ENCODE data around the gene NR2C2AP.

NR2C2AP gene

GRCh38 chr19:19170873-19171672 lies 32.1 kb downstream of the NR2C2AP start:
- no peak overlapping the region for H3K27ac ChIP-seq

DNA sequence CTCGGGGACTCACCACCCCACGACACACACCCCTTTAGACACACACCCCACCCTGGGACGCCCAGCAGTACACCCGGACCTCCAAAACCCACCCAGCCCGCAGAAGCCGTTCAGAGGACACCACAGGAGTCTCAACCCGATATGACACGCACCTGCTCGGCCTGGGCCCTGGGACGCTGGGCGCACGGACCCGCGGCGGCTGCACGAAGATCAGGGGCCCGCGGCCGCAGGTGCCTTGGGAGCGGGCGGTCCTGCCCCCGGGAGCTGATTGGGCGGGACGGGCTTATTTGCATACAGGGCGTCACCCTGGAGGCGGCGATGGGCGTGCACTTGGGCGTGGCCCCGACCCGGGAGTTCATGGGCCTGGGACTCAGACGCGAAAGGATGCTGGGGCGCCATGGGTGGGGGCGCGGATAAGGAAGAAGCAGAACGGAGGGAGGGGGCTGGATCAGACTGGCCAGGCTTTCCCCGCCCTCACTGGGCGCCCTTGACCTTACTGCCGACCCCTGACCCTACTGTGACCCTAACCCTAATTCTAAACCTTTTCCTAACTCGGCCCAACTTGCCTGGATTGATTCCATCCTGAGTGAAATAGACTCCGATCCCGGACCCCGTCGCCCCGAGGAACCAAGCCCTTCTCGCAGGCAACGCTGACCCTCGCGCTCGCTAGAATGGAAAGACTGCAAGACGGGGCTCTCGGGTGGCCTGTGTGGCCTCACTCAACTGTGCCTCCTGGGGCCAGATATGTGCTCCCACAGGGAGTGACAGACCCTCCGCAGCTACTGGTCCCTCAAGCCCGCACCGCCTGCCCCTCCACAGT lies 33.0 kb downstream of the NR2C2AP start, which contains the start of gene MEF2B:
Gene MEF2B, minus strand, starts transcription at position 211 of the 820 bp plus-strand sequence. CDS start 19,528 bp downstream, outside the sequence.
- TF ChIP-seq CTCF (IDR thresholded peaks at IDR 0.05) = no peak
- no peak within 1 kb of the TSS for H3K27ac ChIP-seq

More at GRCh38 chr19:19170873-19171672, 32.1 kb downstream of the NR2C2AP start:
- TF ChIP-seq ZFX (IDR thresholded peaks at IDR 0.05; ENCODE audit: borderline replicate concordance) (no peak), CTCF (IDR thresholded peaks at IDR 0.05) (no peak)

DNA sequence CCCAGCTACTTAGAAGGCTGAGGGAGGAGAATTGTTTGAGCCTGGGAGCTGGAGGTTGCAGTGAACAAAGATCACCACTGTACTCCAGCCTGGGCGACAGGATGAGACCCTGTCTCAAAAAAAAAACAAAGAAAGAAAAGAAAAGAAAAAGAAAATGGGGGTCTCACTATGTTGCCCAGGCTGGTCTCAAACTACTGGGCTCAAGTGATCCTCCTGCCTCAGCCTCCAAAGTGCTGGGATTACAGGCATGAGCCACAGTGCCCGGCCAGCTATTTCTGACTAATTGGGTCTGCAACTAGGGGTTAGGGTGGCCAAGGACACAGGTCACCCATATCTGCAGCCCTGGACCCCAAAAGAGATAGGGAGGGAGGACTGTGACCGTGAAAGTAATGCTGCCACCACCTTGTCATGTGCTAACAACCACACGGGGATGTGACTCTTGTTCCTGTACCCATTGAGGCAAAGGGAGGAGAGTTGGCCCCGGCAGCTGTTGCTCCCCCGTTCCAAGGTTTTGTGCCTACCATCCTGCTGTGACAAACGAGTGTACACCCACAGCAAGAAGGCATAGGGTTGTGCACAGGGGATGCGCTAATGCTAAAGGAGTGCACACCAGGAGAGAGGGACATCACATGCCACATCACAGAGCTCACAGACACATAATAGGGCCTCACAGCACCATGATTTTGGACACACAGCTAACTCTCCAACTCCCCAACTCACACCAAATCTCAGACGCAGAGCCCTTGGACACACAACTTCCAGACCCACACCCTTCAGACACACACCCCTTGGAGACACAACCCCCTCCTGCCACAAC lies 33.8 kb downstream of the NR2C2AP start:
- TF ChIP-seq ZFX (IDR thresholded peaks at IDR 0.05; ENCODE audit: borderline replicate concordance) (no peak), CTCF (IDR thresholded peaks at IDR 0.05) (no peak)
- H3K27ac ChIP-seq = no peak overlapping the region

DNA sequence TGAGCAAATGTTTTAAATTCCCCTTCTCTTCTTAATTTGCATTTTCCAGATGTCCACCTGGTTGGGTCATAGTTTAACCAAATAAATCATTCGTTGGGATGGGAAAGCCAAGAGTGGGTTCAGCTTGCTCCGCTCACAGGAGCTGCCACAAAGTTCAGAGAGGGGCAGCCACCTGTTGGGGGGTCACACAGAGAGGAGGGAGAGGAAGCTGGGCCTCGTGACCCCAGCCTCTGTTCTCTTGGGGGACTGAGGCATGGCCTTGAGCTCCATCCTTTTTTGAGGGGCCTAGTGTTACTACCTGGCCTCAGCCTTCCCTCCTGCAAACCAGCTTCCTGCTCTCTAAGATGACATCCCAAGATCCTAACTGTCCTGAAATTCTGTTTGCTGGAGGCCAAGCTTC lies 35.6 kb downstream of the NR2C2AP start:
- no peak for TF ChIP-seq CTCF (IDR thresholded peaks at IDR 0.05)
- no peak for TF ChIP-seq ZFX (IDR thresholded peaks at IDR 0.05; ENCODE audit: borderline replicate concordance)
- no peak overlapping the region for H3K27ac ChIP-seq

GRCh38 chr19:19165396-19165795 lies 37.8 kb downstream of the NR2C2AP start:
- TF ChIP-seq ZFX (IDR thresholded peaks at IDR 0.05; ENCODE audit: borderline replicate concordance) (no peak), CTCF (IDR thresholded peaks at IDR 0.05) (no peak)
- H3K27ac ChIP-seq = no peak overlapping the region

- TF ChIP-seq ZFX (IDR thresholded peaks at IDR 0.05; ENCODE audit: borderline replicate concordance) = no peak
- no peak for TF ChIP-seq CTCF (IDR thresholded peaks at IDR 0.05)
- H3K27ac ChIP-seq = no peak overlapping the region
These were observed 40.7 kb downstream of the NR2C2AP start for GRCh38 chr19:19162495-19162894.
